ENCODE data around the gene ARL9. TPM values are rescaled to one million over a fixed set of nuclear protein-coding genes. Genes with fewer than 3 reads are reported as not detected.

ARL9 gene
- total and polyA plus RNA-seq, 9 of the 15 experiments (the other 6 are each of a cell fraction or from before 2014, with no cell fraction given), result 0.10 to 0.15 (median 0.11) TPM; not detected in 6

GRCh38 chr4:56505269-56506130 lies at the start of gene ARL9 (continued):
- TF ChIP-seq, protein P1, sequence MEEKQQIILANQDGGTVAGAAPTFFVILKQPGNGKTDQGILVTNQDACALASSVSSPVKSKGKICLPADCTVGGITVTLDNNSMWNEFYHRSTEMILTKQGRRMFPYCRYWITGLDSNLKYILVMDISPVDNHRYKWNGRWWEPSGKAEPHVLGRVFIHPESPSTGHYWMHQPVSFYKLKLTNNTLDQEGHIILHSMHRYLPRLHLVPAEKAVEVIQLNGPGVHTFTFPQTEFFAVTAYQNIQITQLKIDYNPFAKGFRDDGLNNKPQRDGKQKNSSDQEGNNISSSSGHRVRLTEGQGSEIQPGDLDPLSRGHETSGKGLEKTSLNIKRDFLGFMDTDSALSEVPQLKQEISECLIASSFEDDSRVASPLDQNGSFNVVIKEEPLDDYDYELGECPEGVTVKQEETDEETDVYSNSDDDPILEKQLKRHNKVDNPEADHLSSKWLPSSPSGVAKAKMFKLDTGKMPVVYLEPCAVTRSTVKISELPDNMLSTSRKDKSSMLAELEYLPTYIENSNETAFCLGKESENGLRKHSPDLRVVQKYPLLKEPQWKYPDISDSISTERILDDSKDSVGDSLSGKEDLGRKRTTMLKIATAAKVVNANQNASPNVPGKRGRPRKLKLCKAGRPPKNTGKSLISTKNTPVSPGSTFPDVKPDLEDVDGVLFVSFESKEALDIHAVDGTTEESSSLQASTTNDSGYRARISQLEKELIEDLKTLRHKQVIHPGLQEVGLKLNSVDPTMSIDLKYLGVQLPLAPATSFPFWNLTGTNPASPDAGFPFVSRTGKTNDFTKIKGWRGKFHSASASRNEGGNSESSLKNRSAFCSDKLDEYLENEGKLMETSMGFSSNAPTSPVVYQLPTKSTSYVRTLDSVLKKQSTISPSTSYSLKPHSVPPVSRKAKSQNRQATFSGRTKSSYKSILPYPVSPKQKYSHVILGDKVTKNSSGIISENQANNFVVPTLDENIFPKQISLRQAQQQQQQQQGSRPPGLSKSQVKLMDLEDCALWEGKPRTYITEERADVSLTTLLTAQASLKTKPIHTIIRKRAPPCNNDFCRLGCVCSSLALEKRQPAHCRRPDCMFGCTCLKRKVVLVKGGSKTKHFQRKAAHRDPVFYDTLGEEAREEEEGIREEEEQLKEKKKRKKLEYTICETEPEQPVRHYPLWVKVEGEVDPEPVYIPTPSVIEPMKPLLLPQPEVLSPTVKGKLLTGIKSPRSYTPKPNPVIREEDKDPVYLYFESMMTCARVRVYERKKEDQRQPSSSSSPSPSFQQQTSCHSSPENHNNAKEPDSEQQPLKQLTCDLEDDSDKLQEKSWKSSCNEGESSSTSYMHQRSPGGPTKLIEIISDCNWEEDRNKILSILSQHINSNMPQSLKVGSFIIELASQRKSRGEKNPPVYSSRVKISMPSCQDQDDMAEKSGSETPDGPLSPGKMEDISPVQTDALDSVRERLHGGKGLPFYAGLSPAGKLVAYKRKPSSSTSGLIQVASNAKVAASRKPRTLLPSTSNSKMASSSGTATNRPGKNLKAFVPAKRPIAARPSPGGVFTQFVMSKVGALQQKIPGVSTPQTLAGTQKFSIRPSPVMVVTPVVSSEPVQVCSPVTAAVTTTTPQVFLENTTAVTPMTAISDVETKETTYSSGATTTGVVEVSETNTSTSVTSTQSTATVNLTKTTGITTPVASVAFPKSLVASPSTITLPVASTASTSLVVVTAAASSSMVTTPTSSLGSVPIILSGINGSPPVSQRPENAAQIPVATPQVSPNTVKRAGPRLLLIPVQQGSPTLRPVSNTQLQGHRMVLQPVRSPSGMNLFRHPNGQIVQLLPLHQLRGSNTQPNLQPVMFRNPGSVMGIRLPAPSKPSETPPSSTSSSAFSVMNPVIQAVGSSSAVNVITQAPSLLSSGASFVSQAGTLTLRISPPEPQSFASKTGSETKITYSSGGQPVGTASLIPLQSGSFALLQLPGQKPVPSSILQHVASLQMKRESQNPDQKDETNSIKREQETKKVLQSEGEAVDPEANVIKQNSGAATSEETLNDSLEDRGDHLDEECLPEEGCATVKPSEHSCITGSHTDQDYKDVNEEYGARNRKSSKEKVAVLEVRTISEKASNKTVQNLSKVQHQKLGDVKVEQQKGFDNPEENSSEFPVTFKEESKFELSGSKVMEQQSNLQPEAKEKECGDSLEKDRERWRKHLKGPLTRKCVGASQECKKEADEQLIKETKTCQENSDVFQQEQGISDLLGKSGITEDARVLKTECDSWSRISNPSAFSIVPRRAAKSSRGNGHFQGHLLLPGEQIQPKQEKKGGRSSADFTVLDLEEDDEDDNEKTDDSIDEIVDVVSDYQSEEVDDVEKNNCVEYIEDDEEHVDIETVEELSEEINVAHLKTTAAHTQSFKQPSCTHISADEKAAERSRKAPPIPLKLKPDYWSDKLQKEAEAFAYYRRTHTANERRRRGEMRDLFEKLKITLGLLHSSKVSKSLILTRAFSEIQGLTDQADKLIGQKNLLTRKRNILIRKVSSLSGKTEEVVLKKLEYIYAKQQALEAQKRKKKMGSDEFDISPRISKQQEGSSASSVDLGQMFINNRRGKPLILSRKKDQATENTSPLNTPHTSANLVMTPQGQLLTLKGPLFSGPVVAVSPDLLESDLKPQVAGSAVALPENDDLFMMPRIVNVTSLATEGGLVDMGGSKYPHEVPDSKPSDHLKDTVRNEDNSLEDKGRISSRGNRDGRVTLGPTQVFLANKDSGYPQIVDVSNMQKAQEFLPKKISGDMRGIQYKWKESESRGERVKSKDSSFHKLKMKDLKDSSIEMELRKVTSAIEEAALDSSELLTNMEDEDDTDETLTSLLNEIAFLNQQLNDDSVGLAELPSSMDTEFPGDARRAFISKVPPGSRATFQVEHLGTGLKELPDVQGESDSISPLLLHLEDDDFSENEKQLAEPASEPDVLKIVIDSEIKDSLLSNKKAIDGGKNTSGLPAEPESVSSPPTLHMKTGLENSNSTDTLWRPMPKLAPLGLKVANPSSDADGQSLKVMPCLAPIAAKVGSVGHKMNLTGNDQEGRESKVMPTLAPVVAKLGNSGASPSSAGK (IDR thresholded peaks at IDR 0.05), result no peak
- no peak for TF ChIP-seq NFYB (IDR thresholded peaks at IDR 0.05; ENCODE audit: extremely low read depth, insufficient read length)
- 0 out of 2 replicates have a peak, but pooled peaks have one; percentile 24 for TF ChIP-seq THRB (CRISPR knock-in tag; conservative IDR thresholded peaks at IDR 0.05)
- peak; percentile 76 for TF ChIP-seq POLR2G (IDR thresholded peaks at IDR 0.05; ENCODE audit: low read depth, low read length)
- TF ChIP-seq ZBED1 (IDR thresholded peaks at IDR 0.05), result no peak
- TF ChIP-seq MNT (conservative IDR thresholded peaks at IDR 0.05), result no peak
- no peak for TF ChIP-seq SMAD1 (IDR thresholded peaks at IDR 0.05; ENCODE audit: low read depth, low read length, partially characterized antibody)

Measured in K562 (cell line).